ENCODE results near the gene MEGF11.

GRCh38 chr15:66302489-66303278, 49.1 kb upstream of the MEGF11 start:
- TF ChIP-seq SUZ12 (IDR thresholded peaks at IDR 0.05; ENCODE audit: extremely low read depth, insufficient read depth, insufficient read length) (no peak), YY1 (IDR thresholded peaks at IDR 0.05; ENCODE audit: insufficient read depth, insufficient read length) (no peak), ZNF274 (IDR thresholded peaks at IDR 0.05; ENCODE audit: low read depth, low read length) (no peak)
